HG03196 (cell line): ENCODE data around the gene ULK4.
A peak's percentile ranks its signal among the peaks of the same experiment; 100 is the strongest.

Experiments
- ATAC-seq: cut with Tn5 transposase; IDR thresholded peaks from one replicate; pipeline ENCODE4 v1.9.1; 2021; ENCODE audit not compliant: unreplicated experiment

The ULK4 gene

DNA sequence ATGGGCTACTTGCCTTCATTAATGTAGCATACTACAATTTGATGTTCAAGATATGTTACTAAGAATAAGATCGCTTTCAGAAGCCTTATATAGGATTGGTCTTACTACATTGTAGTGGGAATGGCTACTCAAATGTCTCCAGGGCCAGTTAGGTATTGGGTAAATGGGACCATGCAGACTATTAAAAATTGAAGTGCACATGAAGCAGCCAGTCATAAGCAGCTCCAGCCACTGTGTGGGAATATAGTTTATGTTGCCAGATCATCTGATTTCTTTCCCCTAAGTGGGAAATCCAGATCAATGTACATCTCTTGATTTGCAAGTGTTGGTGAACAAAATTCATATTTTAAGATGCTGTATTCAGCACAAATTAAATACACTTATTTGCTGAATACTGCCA lies 757.5 kb downstream of the ULK4 start:
- ATAC-seq, result no peak

DNA sequence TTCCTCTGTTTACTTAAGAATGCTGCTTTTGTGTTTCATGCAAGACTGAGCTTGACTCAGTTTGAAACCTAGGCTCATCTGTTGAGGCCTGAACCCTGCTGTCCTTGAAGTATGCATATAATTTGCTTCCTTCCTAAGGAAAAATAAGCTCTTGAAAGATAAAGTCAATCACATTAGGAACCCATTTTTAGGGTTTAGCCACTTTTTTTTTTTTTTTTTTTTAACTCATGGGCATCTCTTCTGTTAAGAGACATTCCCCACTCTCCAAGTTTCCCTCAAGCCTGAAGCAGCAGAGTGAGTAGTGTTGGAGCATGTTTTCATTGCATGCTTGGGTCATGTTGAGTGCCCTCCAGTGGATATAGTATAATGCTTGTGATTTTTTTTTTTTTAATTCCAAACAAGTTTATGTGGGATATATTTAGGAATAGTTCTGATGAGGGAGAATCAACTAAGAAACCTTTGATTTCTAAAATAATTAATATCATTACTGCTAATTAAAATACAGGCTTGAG lies 759.0 kb downstream of the ULK4 start:
- no peak for ATAC-seq

DNA sequence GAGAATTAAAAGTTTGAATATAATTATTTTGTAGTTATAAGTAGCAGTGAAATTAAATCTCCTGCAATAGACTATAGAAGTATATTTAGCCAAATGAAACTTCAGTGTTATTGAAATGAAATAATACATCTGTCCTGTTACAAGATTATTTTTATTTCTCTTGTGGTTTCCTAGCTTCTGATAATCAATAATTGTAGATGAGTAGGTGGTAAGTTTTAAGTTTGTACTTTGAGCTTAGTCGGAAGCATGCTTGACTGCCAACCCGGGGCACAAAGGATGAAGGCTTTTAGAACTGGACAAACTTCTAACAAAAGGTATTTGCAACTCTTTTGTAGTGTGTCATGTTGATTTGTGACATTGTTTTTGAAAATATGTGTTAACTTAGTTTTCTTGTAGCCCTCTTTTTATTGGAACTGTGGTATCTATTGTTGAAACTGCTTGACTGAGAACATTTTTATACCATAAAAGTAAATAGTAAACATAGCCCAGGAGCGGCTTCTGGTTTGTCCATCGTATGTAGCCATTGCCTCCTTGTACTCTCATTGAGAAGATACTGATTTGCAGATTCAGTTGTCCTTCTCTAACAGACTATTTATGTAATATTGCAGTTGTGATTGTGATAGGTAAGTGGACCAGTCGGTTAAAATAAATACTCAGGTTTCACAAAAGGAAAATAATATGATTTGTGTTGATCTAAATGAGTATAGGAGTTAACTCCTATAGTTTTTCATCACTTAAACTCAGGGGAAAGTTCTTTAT lies 759.6 kb downstream of the ULK4 start:
- no peak for ATAC-seq

DNA sequence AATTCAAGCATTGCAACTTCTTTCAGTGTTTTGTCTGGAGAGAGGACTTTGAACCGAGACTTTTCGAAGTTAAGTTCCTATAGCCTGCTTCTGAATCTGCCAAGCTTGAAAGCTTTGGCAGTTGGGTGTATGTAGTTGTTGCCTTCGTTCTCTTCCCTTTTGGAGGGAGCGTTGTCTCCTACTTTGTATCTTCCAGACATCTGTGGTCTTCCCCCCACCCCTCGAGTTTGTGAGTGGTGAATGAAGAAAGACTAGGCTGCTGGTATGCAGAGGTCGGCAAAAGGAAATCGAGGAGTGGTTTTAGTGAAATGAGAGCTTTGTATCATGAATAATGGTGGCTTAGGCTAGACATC lies 761.3 kb downstream of the ULK4 start:
- no peak for ATAC-seq

DNA sequence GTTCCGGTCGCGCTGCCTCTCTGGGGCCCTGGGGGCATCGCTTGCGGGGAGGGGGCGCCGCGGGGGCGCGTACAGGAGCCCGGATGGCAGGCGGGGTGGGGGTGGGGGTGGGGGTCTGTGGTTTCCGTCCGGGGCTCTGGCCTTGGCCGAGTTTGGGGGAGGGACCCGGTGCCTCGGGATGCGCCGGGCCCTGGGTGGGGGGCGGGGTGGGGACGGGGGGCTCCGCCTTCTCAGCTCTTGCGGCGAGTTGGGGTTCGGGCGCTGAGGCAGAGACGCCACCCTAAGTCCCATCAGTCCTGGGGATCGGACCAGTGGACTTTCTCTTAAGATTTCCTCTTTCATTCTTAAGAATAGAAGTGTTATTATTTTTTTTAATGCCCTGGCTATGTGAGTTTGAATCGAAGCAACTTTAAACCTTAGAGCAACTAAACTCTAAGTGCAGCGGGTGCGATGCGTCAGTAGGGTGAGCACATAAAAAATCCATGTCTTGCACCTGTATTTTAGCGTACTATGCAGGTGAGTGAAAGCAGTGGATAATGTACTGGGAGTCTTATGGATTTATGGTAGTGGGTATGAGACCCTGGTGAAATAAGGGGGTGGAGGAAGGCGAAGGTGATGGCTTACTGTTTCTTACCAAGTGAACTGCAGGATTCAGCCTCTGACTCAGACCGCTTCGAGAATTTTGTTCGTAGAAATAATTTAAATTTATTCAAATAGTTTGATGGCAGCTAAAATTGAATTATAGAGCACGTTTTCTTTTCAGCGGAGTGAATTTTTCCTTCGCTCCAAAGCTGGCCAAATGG lies 761.8 kb downstream of the ULK4 start:
- peak; percentile 10 for ATAC-seq

DNA sequence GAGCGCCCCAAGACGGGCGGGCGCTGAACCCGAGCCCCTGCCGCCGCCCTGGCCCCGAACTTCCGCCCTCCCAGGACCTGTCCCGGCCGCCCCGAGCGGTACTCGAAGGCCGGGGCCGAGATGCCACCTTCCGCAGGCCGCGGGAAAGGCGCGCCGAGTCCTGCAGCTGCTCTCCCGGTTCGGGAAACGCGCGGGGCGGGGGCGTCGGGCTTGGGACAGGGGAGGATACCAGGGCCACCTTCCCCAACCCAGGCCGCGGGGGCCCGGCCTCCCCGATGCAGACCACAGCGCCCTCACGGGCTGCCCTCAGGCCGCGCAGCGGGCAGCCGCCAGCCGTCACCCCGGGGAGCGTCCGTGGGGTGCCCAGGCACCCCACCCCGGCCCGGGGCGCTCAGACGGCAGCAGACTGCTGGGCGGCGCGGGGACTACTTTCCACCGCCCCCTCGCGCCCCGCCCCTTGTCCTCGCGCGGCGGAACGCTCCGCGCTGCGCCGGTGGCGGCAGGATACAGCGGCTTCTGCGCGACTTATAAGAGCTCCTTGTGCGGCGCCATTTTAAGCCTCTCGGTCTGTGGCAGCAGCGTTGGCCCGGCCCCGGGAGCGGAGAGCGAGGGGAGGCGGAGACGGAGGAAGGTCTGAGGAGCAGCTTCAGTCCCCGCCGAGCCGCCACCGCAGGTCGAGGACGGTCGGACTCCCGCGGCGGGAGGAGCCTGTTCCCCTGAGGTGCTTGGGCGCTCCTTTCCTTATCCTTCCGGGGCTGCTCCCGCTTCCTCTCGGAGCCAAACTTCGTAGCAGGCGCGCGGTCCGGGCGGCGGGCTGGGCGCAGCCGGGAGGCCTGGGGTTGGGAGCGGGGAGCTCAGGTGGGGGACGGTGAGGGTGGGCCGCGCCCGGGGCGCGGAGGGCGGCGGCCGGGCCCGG lies 762.7 kb downstream of the ULK4 start, which contains the start of gene CTNNB1:
Gene CTNNB1 (plus strand): TSS at position 556 of the 916 bp plus-strand sequence. CDS start 24,564 bp downstream, outside the sequence.
- peak; percentile 83 for ATAC-seq

DNA sequence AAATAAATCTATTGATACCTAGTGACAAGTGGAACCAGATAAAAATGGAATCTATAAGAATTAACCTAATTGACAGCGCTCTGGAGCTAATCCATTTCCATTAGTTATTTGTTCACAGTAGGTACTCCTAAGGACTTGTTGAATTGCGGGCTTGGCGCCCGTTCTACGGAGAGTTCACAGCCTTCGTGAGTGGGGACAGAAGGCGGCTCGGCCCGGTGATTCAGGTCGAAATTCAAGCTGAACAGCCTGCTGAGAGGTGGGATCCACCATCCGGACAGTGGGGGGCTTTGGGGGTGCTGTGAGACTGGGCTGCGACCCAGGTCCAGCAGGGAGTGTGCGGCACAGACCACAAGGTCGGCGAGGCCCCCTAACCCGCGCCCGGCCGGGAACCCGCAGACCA lies 763.4 kb downstream of the ULK4 start:
- ATAC-seq, result no peak

DNA sequence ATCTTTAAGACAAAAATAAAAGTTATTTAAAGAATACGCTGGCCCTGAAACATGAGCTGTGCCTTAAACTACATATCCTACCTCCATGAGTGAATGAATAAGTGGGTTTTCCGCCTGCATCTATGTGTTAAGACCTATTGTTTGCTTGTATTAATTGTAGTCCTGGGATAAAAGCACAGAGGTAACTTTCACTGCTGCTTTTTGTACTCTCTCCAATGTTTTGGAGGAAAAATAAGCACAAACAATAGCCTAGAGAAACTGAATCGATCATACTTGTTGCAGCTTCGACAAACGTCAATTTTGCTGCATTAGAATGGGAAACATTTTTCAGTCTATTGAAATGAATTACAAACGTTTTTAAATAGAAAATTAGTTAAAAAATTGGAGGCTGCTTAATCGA lies 763.9 kb downstream of the ULK4 start:
- ATAC-seq, result no peak
